Caco-2 (cell line): ENCODE results near the gene SMARCD1. TPM values are rescaled to one million over a fixed set of nuclear protein-coding genes. Genes with fewer than 3 reads are reported as not detected.
A peak's percentile ranks its signal among the peaks of the same experiment; 100 is the strongest.

Experiments used
- BruUV-seq: library from RNA; stranded (reverse); fragments of 400-500 nt; replicated peaks from 2 replicates; lab custom pipeline; 2021; lab: Mats Ljungman, UMichigan
- CTCF ChIA-PET: fragments of 300-600 bp; sonication (Branson Sonifier 250); formaldehyde crosslinking; loops from one replicate; lab custom pipeline; 2022; ENCODE audit warnings: antibody characterized with exemption; lab: Charles Lee
- POLR2A ChIA-PET: fragments of 300-600 bp; sonication (Branson Sonifier 250); formaldehyde crosslinking; loops from one replicate; lab custom pipeline; 2022; ENCODE audit warnings: antibody characterized with exemption; lab: Charles Lee
- DNase-seq, 2 experiments: peaks; one replicate each; pipeline versions ENCODE4 v3.0.0 to v3.0.0-alpha.2; 2020 to 2022
- H3K27me3 ChIP-seq: replicated peaks from 2 replicates; pipeline ENCODE4 v1.6.0; 2011; ENCODE audit warnings: low read length; ENCODE audit not compliant: control insufficient read depth, insufficient read depth
- H3K36me3 ChIP-seq: 2 replicates; pipeline ENCODE4 v1.5.1; 2011; ENCODE audit warnings: low read length; ENCODE audit not compliant: control insufficient read depth, insufficient read depth
- H3K4me1 ChIP-seq: fragments of 250-450 bp; sonication (Bioruptor Pico); 2 replicates; pipeline ENCODE4 v1.5.1; 2020; ENCODE audit warnings: mild to moderate bottlenecking
- H3K4me3 ChIP-seq: 2 replicates; pipeline ENCODE4 v1.5.1; 2011; ENCODE audit warnings: low read depth, mild to moderate bottlenecking, control low read depth, low read length
- H3K9me3 ChIP-seq: fragments of 250-450 bp; sonication (Bioruptor Pico); 2 replicates; pipeline ENCODE4 v1.5.1; 2020; ENCODE audit warnings: mild to moderate bottlenecking, moderate library complexity
- H3K27ac Mint-ChIP-seq: one replicate; pipeline ENCODE4 v1.8.0; 2022; ENCODE audit warnings: mixed read lengths; ENCODE audit not compliant: unreplicated experiment
- H3K27me3 Mint-ChIP-seq: one replicate; pipeline ENCODE4 v1.8.0; 2022; ENCODE audit warnings: mixed read lengths; ENCODE audit not compliant: insufficient read depth, unreplicated experiment
- H3K36me3 Mint-ChIP-seq: one replicate; pipeline ENCODE4 v1.8.0; 2022; ENCODE audit warnings: mild to moderate bottlenecking, mixed read lengths; ENCODE audit not compliant: insufficient read depth, unreplicated experiment
- H3K4me1 Mint-ChIP-seq: one replicate; pipeline ENCODE4 v1.8.0; 2022; ENCODE audit warnings: low read depth, mixed read lengths; ENCODE audit not compliant: unreplicated experiment
- H3K4me3 Mint-ChIP-seq: one replicate; pipeline ENCODE4 v1.8.0; 2022; ENCODE audit warnings: mild to moderate bottlenecking, moderate library complexity, mixed read lengths; ENCODE audit not compliant: unreplicated experiment
- H3K9me3 Mint-ChIP-seq: one replicate; pipeline ENCODE4 v1.8.0; 2022; ENCODE audit warnings: mixed read lengths; ENCODE audit not compliant: unreplicated experiment
- intact Hi-C: fragments of 100-400 bp; cut with micrococcal nuclease; formaldehyde crosslinking; loops from one replicate; pipeline ENCODE4 v1.10.0; 2022; ENCODE audit not compliant: unreplicated experiment
- total RNA-seq: library from RNA; stranded (reverse); gene quantifications from 2 replicates; pipeline ENCODE4 v1.2.3, GENCODE V29; 2022
- TF ChIP-seq, protein P1 (sequence below), 2 experiments: fragments of 200-600 bp in 1 of 2; IDR thresholded peaks; 1 replicate in 1 of 2; 2 replicates in 1 of 2; pipeline versions ENCODE4 v1.5.1 to v1.8.0; 2011 to 2022; ENCODE audit warnings: antibody characterized with exemption in 1 of 2, control low read depth in 1 of 2, inconsistent platforms in 1 of 2, low read depth in 1 of 2, low read length in 1 of 2, mild to moderate bottlenecking in 1 of 2, moderate library complexity in 1 of 2; ENCODE audit not compliant: insufficient read depth in 1 of 2, severe bottlenecking in 1 of 2, unreplicated experiment in 1 of 2

Gene SMARCD1
- total RNA-seq, 1 experiment from 2014 or later, result 158 TPM

DNA sequence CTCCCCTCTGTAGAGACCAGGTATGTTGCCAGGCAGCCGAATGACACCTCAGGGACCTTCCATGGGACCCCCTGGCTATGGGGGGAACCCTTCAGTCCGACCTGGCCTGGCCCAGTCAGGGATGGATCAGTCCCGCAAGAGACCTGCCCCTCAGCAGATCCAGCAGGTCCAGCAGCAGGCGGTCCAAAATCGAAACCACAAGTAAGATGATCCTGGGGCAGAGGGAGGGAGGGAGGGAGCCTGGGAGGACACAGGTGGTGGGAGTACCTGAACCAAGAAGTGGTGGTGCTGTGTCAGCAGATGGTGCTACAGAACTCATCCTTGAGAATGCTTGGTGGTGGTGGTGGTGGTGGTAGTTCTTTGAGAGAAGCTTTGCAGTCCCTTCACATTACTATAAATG lies 1.0 kb downstream of the SMARCD1 start:
- ChIA-PET POLR2A (interaction anchor here (1.9 to 2.3 kb wide), 2 partner anchors 26 to 81 kb away, joined by 24 to 30 read pairs; partner anchors contain the start of genes CERS5 and COX14), CTCF (interaction anchor here (1.9 to 2.2 kb wide), 3 partner anchors 15 to 96 kb away, joined by 7 to 105 read pairs (median 11); partner anchors contain the start of gene COX14)
- Mint-ChIP-seq H3K27ac (peak overlapping the region; percentile 79), H3K36me3 (peaks cover 55% of the 10 kb centered on the region), H3K4me1 (peaks cover 37% of the 10 kb centered on the region), H3K27me3 (no peaks in the 10 kb centered on the region), H3K4me3 (peak overlapping the region; percentile 83), H3K9me3 (no peaks in the 10 kb centered on the region)
- TF ChIP-seq, protein P1, sequence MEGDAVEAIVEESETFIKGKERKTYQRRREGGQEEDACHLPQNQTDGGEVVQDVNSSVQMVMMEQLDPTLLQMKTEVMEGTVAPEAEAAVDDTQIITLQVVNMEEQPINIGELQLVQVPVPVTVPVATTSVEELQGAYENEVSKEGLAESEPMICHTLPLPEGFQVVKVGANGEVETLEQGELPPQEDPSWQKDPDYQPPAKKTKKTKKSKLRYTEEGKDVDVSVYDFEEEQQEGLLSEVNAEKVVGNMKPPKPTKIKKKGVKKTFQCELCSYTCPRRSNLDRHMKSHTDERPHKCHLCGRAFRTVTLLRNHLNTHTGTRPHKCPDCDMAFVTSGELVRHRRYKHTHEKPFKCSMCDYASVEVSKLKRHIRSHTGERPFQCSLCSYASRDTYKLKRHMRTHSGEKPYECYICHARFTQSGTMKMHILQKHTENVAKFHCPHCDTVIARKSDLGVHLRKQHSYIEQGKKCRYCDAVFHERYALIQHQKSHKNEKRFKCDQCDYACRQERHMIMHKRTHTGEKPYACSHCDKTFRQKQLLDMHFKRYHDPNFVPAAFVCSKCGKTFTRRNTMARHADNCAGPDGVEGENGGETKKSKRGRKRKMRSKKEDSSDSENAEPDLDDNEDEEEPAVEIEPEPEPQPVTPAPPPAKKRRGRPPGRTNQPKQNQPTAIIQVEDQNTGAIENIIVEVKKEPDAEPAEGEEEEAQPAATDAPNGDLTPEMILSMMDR (IDR thresholded peaks at IDR 0.05; ENCODE audit: insufficient read depth in 1 of 2, low read depth in 1 of 2, low read length in 1 of 2, severe bottlenecking in 1 of 2, unreplicated experiment in 1 of 2), result no peak
- H3K36me3 ChIP-seq, result peaks cover 16% of the 10 kb centered on the region
- H3K4me3 ChIP-seq, result peak overlapping the region; percentile 72
- no peaks in the 10 kb centered on the region for H3K9me3 ChIP-seq
- no TSS peak for BruUV-seq
- intact Hi-C loops, result no loop called here
- H3K4me1 ChIP-seq, result peaks cover 37% of the 10 kb centered on the region
- no peaks in the 10 kb centered on the region for H3K27me3 ChIP-seq
- no peak for DNase-seq

DNA sequence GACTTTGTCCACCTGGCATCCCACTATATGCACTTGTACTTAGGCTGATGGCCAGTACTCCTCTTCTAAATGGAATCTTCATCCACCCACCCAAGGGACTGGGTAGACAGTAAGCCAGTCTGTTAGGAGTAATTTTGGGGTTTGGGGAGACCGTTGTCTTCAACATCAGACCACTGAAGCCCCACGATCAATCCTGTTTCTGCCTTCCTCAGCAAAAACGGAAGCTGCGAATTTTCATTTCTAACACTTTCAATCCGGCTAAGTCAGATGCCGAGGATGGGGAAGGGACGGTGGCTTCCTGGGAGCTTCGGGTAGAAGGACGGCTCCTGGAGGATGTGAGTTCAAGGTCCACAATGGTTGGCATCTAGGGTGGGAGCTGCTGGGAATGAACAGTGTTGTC lies 2.0 kb downstream of the SMARCD1 start:
- CTCF ChIA-PET, result interaction anchor here (1.2 to 2.1 kb wide), 2 partner anchors 23 to 25 kb away, joined by 3 to 13 read pairs; partner anchors contain the start of gene COX14
- Histone ChIP-seq H3K27me3 (no peaks in the 10 kb centered on the region), H3K4me3 (no peak overlapping the region), H3K36me3 (peaks cover 18% of the 10 kb centered on the region), H3K9me3 (no peaks in the 10 kb centered on the region), H3K4me1 (peaks cover 29% of the 10 kb centered on the region)
- Mint-ChIP-seq H3K36me3 (peaks cover 65% of the 10 kb centered on the region), H3K27me3 (no peaks in the 10 kb centered on the region), H3K9me3 (no peaks in the 10 kb centered on the region), H3K4me3 (no peak overlapping the region), H3K4me1 (peaks cover 28% of the 10 kb centered on the region), H3K27ac (no peak overlapping the region)
- no peak for DNase-seq
- no TSS peak for BruUV-seq
- POLR2A ChIA-PET, result interaction anchor here (1.3 kb wide), 1 partner anchor 23 kb away, joined by 3 read pairs; no protein-coding TSS in a partner anchor
- TF ChIP-seq, protein P1 (IDR thresholded peaks at IDR 0.05; ENCODE audit: insufficient read depth in 1 of 2, low read depth in 1 of 2, low read length in 1 of 2, severe bottlenecking in 1 of 2, unreplicated experiment in 1 of 2), result no peak
- intact Hi-C loops, result no loop called here

DNA sequence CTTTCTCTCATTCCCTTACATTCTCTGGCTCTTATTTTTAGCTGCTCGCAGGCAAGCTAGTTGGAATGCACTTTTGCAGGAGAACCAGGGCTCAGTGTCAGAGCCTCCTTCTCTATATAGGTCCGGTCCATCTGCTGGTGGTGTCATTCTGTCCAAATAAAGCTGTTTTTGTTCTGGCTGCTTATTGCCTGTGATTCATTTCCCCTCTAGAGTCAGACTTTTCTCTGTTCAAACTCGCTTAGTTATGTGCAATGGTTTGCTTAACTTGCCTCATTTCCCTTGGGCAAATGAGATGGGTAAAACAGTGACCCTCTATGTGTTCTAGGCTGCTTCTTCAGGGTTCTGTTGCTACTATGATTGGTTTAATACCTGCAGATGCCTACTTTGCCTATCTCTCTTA lies 2.9 kb downstream of the SMARCD1 start:
- Histone ChIP-seq H3K9me3 (no peaks in the 10 kb centered on the region), H3K4me1 (peaks cover 20% of the 10 kb centered on the region), H3K4me3 (no peak overlapping the region), H3K36me3 (peaks cover 17% of the 10 kb centered on the region), H3K27me3 (no peaks in the 10 kb centered on the region)
- intact Hi-C loops, result loop anchor here (1.0 kb wide), 1 partner anchor 87 kb away; no protein-coding TSS in a partner anchor
- H3K4me3 Mint-ChIP-seq, result no peak overlapping the region
- no TSS peak for BruUV-seq
- TF ChIP-seq, protein P1 (IDR thresholded peaks at IDR 0.05; ENCODE audit: insufficient read depth in 1 of 2, low read depth in 1 of 2, low read length in 1 of 2, severe bottlenecking in 1 of 2, unreplicated experiment in 1 of 2), result no peak
- POLR2A ChIA-PET, result interaction anchor here (1.3 kb wide), 1 partner anchor 22 kb away, joined by 3 read pairs; no protein-coding TSS in a partner anchor
- H3K9me3 Mint-ChIP-seq, result no peaks in the 10 kb centered on the region
- peaks cover 20% of the 10 kb centered on the region for H3K4me1 Mint-ChIP-seq
- H3K27ac Mint-ChIP-seq, result no peak overlapping the region
- no peaks in the 10 kb centered on the region for H3K27me3 Mint-ChIP-seq
- H3K36me3 Mint-ChIP-seq, result peaks cover 73% of the 10 kb centered on the region
- DNase-seq, result no peak
- CTCF ChIA-PET, result interaction anchor here (0.6 to 2.1 kb wide), 5 partner anchors 13 to 59 kb away, joined by 3 to 13 read pairs (median 3); partner anchors contain the start of gene COX14
